Measurements from ENCODE around the gene SERPINA6.
"Not testable (repeated sequence)": the region's sequence is repeated elsewhere in the genome, so short reads cannot be mapped to it uniquely, and the experiment has no call there.

SERPINA6 gene

DNA sequence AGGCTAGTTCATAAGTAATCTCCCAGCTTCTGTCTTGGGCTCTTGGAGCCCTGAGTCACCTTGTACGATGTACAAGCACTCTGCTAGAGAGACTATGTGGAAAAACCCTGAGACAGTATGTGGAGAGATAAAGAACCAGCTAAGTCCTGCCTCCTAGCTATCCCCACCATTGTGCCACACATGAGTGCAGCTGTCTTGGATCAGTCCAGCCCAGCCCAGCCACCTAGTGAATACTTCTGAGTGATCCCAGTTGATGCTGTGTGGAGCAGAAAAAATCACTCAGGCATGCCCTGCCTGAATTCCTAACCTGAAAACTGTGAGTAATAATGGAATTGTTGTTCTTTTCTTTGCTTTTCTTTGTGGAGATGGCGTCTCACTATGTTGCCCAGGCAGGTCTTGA, 5.1 kb upstream of the SERPINA6 start:
- no peak for DNase-seq

- no peak for DNase-seq
These were observed 1.5 kb downstream of the SERPINA6 start for GRCh38 chr14:94321421-94322271.

DNA sequence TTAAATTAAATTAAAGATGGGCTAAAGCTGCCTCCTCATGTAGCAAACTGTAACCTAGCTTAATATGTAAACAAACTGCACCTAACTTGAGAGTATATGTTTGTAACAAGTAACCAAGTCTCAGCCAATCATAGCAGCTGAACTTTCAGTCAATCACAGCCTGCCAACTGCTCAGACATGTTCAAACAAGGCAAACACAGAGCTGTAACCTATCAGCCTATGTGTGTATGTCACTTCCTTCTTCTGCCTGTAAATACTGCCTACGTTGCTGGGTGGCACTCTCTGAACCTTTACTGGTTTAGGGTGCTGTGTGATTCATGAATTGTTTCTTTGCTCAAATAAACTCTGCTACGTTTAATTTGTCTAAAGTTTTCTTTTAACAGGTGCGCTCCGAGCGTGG, 2.9 kb downstream of the SERPINA6 start:
- no peak for DNase-seq

GRCh38 chr14:94317259-94317658, 5.9 kb downstream of the SERPINA6 start:
- DNase-seq, result no peak

DNA sequence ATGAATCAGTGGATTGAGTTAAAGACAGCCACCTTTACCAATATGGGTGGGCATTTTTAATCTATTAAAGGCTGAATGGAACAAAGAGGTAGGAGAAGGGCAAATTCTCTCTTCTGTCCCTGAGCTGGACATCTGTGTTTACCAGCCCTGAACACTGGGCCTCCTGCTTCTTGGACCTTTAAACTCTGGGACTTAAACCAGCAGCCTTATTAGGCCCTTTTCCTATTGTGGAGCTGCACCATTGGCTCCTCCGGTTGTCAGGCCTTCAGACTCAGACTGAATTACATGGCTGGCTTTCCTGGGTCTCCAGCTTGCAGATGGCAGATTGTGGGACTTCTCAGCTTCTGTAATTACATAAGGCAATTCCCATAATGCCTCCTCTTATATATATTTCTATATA, 6.4 kb downstream of the SERPINA6 start:
- DNase-seq, result no peak

DNA sequence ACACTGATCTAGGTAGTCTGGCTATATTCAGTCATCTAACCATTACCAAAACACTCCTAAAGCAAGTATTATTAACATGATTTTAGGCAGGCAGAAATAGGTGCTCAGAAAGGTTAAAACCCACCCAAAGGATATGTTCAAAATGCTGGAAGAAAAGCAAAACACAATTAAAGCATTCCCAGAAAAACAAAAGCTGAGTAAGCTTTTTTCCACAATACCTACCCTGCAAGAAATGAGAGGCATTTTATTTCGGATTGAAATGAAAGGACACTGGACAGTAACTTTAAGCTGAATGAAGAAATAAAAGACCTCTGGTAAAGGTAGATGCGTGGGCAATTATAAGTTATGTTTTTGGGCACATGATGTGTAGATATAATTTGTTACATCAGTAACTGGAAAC, 8.2 kb downstream of the SERPINA6 start:
- DNase-seq, result no peak

DNA sequence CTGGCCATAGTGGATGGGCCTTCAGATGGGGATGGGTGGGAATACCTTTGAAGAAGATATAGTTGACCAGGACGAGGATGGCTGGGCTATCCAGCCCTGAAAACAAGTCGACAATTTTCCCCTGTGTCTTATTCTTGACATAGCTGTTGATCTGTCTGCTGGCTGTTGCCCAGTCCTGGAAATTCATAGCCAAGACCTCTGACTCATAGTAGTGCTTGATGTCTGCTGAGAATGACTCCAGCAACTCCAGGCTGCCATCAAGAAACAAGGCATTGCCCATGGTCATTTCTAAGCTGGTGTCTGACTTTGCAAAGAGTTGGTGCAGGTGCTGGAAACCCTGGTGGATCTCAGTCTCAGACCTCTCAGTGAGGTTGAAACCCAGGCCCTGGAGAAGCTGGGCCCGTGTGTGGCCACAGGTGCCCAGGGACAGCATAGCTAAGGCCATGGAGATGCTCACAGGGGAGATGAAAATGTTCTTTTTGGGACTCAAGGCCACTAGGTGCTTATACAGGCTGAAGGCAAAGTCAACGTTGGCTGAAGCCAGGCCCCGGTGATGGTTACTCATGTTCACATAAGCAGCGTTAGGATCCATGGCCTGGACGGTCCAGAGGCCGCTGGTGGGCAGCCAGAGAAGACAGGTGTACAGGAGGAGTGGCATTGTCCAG, 9.0 kb downstream of the SERPINA6 start:
- no peak for DNase-seq

GRCh38 chr14:94312481-94313246, 10.5 kb downstream of the SERPINA6 start:
- no peak for DNase-seq

GRCh38 chr14:94310248-94310647, 12.9 kb downstream of the SERPINA6 start:
- DNase-seq, result no peak

GRCh38 chr14:94309721-94310120, 13.4 kb downstream of the SERPINA6 start:
- no peak for DNase-seq

- no peak for DNase-seq
These were observed 15.6 kb downstream of the SERPINA6 start for GRCh38 chr14:94307410-94307992.

DNA sequence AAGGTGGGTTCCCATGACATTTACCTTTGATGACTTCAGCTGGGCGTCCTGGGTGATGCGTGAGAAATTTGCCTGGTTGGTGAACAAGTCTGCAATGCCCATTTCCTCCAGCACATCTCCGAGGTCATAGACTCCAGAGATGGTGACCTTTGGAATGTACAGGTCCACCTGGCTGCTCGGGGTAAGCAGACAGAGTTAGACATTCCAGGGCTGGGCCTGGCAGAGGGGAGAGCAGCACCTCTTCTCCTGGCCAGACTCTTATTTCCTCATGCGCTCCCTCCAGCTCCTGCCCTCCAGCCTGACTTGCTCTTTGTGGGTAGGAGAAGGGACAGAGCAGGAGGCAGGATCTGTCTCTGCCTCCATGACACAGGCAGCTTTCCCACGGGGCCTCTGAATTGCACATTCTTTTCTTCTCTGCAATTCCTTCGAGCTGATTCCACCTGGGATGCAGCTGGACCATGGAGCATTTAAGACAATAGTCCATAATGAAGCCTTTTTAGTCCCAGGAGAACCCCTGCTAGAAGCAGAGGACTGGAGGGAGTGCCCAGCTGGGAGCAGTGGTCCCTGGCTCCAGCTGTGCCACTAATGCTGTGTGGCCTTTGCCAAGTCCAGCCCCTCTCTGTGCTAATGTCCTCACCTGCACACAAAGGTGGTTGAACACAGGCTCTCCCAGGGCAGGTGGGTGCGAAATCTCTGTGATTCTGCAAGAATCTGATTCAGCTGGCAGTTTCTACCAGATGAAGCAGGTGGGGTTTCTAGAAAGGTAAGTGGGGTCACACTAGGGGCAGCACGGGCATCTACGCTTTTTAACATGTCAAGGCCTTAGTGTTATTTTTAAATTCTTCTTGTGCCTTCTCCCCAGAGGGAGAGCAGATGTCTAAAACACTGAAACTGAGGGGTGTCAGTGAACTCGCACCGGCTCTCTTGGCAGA, 16.8 kb downstream of the SERPINA6 start:
- DNase-seq, result no peak

DNA sequence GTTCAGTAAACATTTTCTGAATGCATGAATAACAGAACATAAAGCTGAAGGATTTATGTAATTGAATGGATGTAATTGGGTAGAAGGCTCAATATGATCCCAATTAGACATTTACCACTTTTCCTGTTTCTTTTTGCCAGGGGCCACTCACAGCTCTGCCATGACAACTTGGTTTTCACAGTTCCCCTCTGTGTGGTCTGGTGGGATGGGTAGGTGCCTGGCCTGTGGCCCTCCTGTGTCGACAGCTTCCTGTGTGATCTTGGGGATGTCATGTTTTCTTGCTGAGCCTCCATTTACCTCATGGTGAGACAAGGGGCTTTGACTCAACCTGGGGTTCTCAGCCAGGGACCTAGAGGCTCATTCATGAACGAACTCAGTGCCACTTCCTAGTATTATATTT, 17.5 kb downstream of the SERPINA6 start:
- no peak for DNase-seq

- DNase-seq, result no peak
These were observed 18.9 kb downstream of the SERPINA6 start for GRCh38 chr14:94304243-94304642.

- no peak for DNase-seq
These were observed 20.0 kb downstream of the SERPINA6 start for GRCh38 chr14:94303111-94303510.

- no peak for DNase-seq
These were observed 25.0 kb downstream of the SERPINA6 start for GRCh38 chr14:94298130-94298529.

DNA sequence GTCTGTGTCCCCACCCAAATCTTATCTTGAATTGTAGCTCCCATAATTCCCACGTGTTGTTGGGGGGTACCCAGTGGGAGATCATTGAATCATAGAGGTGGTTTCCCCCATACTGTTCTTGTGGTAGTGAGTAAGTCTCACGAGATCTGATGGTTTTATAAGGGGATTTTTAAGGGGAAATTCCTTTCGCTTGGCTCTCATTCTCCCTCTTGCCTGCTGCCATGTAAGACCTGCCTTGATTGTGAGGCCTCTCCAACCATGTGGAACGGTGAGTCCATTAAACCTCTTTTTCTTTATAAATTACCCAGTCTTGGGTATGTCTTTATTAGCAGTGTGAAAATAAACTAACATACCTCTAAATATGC, 27.0 kb downstream of the SERPINA6 start:
- not testable (repeated sequence) for DNase-seq

GRCh38 chr14:94295360-94296180, 27.6 kb downstream of the SERPINA6 start:
- no peak for DNase-seq

DNA sequence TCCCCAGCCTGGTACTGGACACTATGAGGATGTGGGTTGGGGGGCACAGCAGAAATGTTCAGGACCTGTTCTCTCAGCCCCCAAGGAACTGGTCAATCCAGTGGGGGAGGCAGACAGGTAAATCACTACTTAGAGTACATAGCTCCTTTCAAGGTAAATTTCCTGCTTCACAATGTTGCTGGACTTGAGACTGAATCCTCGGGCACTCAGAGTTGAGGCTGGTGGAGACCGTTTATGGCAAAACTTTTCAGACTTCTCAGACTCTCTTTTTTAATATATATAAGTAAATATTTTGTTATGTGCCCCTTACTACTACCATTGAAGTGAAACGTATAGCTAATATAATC, 29.6 kb downstream of the SERPINA6 start:
- no peak for DNase-seq

GRCh38 chr14:94292872-94293577, 30.1 kb downstream of the SERPINA6 start, which contains the start of gene SERPINA10:
Gene SERPINA10 (minus strand): TSS chr14:94293268. CDS start chr14:94290593, 2,675 bp downstream.
- no peak for DNase-seq
